Forelimb muscle (tissue), 1 donor: ENCODE results near the gene SLC4A11. TPM values are rescaled to one million over a fixed set of nuclear protein-coding genes. Genes with fewer than 3 reads are reported as not detected.

ENCODE experiments used
- DNase-seq: peaks from one replicate; pipeline ENCODE4 v3.0.0-alpha.2; 2013; ENCODE audit warnings: low read depth
- polyA plus RNA-seq: library from polyadenylated mRNA; unstranded; fragments of 120-200 nt; gene quantifications from one replicate; pipeline ENCODE4 v1.2.1, GENCODE V29; 2013; ENCODE audit not compliant: insufficient read length

SLC4A11 gene
- polyA plus RNA-seq, 1 donor = 1.1 TPM

GRCh38 chr20:3246682-3247081 is 7.7 kb upstream of the SLC4A11 start:
- no peak for DNase-seq

GRCh38 chr20:3245711-3246110 is 6.7 kb upstream of the SLC4A11 start:
- DNase-seq = no peak

- no peak for DNase-seq
Observed at GRCh38 chr20:3245156-3245555, 6.2 kb upstream of the SLC4A11 start.

- no peak for DNase-seq
Observed at GRCh38 chr20:3244613-3245012, 5.6 kb upstream of the SLC4A11 start.

- no peak for DNase-seq
Observed at GRCh38 chr20:3243718-3244358, 4.8 kb upstream of the SLC4A11 start.

- DNase-seq = no peak
Observed at GRCh38 chr20:3242172-3242692, 3.2 kb upstream of the SLC4A11 start.

- no peak for DNase-seq
Observed at GRCh38 chr20:3240776-3241363, 1.9 kb upstream of the SLC4A11 start.

- no peak for DNase-seq
Observed at GRCh38 chr20:3239867-3240775, 1.1 kb upstream of the SLC4A11 start.

GRCh38 chr20:3238616-3239025 is 369 bp downstream of the SLC4A11 start:
- DNase-seq = no peak

- no peak for DNase-seq
Observed at GRCh38 chr20:3237958-3238615, 903 bp downstream of the SLC4A11 start.

- no peak for DNase-seq
Observed at GRCh38 chr20:3237011-3237957, 1.7 kb downstream of the SLC4A11 start.

GRCh38 chr20:3235666-3236324 is 3.2 kb downstream of the SLC4A11 start:
- DNase-seq = no peak

- DNase-seq = no peak
Observed at GRCh38 chr20:3233991-3234498, 4.9 kb downstream of the SLC4A11 start.

- DNase-seq = no peak
Observed at GRCh38 chr20:3233131-3233990, 5.6 kb downstream of the SLC4A11 start.

- no peak for DNase-seq
Observed at GRCh38 chr20:3231889-3232588, 7.0 kb downstream of the SLC4A11 start.

- DNase-seq = no peak
Observed at GRCh38 chr20:3231116-3231515, 7.9 kb downstream of the SLC4A11 start.

- DNase-seq = no peak
Observed at GRCh38 chr20:3229798-3230197, 9.2 kb downstream of the SLC4A11 start.

GRCh38 chr20:3229158-3229557 is 9.8 kb downstream of the SLC4A11 start:
- no peak for DNase-seq

- DNase-seq = no peak
Observed at GRCh38 chr20:3228750-3229032, 10.3 kb downstream of the SLC4A11 start.
